ENCODE measurements around the gene LDLRAD4. TPM values are rescaled to one million over a fixed set of nuclear protein-coding genes. Genes with fewer than 3 reads are reported as not detected.

LDLRAD4 gene
- polyA plus RNA-seq, 1 of the 3 experiments (the other 2 are of a cell fraction) = 0.16 TPM

DNA sequence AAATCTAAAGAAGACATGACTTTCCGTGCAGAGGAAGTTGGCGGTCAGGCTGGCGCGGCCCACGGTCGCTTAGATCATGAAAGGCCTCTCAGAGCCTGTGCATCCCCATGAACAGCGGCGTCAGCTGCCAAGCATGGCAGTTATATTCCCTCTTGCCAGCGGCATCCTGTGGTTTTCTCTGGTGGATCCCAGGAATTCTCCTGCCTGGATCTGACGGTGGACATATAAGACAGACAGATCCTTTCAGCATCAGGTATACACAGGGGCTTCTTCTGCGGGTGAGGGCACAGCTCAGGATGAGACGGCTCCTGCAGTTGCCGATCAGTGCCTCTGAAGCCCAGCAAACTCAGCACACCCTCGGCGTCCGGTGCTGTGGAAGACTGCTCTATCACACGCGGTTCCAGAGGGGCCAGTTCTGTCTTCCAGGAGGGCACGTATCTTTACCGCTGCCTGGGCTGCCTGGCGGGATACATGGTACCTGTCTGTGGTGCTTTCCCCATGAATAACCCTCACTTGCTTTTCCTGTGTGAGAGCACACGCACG, 157.8 kb downstream of the LDLRAD4 start:
- Histone ChIP-seq H3K4me3 (ENCODE audit: low read depth in 2 of 2, low read length in 1 of 2) (no peak overlapping the region), H3K4me1 (ENCODE audit: control insufficient read depth in 1 of 2, insufficient read depth in 2 of 2, low read depth in 1 of 2, low read length in 1 of 2) (peaks cover 15 to 77% of the 10 kb centered on the region in 2 experiments), H3K9ac (no peak overlapping the region), H4K20me1 (ENCODE audit: insufficient read depth) (no peaks in the 10 kb centered on the region), H2AFZ (ENCODE audit: low read depth) (no peak overlapping the region), H3K36me3 (replicated peaks in 1 of 2; ENCODE audit: control insufficient read depth in 1 of 2, insufficient read depth in 2 of 2, low read length in 1 of 2) (no peaks in the 10 kb centered on the region), H3K4me2 (no peak overlapping the region), H3K27ac (ENCODE audit: low read depth in 2 of 2, low read length in 1 of 2) (no peak overlapping the region; a peak in 1 of 4 replicates), H3K9me2 (no peaks in the 10 kb centered on the region), H3K27me3 (ENCODE audit: insufficient read depth) (no peaks in the 10 kb centered on the region), H3F3A (replicated peaks; ENCODE audit: insufficient read depth) (peaks cover 13% of the 10 kb centered on the region), H3K9me3 (no peaks in the 10 kb centered on the region), H3K79me2 (ENCODE audit: insufficient read depth) (no peaks in the 10 kb centered on the region)
- WGBS (ENCODE audit: low lambda C conversion rate) = 95% methylated on average over 19 of the region's 23 CpGs
- POLR2A ChIA-PET = no interaction called here
- TF ChIP-seq TCF12 (IDR thresholded peaks at IDR 0.05) = no peak
- no peak for TF ChIP-seq POLR2AphosphoS5 (IDR thresholded peaks at IDR 0.05; ENCODE audit: low read depth, low read length)
- no peak for TF ChIP-seq RXRA (IDR thresholded peaks at IDR 0.05; ENCODE audit: borderline replicate concordance, low read depth)
- no peak for TF ChIP-seq FOXM1 (IDR thresholded peaks at IDR 0.05; ENCODE audit: low read depth)
- TF ChIP-seq GABPA (IDR thresholded peaks at IDR 0.05; ENCODE audit: low read depth) = no peak
- TF ChIP-seq EP300 (IDR thresholded peaks at IDR 0.05; ENCODE audit: borderline replicate concordance in 1 of 2, low read depth in 1 of 2, low read length in 1 of 2) = no peak
- no peak for TF ChIP-seq RFX5 (IDR thresholded peaks at IDR 0.05; ENCODE audit: low read length)
- TF ChIP-seq SMC3 (IDR thresholded peaks at IDR 0.05; ENCODE audit: low read depth, low read length) = no peak
- TF ChIP-seq, protein P1, sequence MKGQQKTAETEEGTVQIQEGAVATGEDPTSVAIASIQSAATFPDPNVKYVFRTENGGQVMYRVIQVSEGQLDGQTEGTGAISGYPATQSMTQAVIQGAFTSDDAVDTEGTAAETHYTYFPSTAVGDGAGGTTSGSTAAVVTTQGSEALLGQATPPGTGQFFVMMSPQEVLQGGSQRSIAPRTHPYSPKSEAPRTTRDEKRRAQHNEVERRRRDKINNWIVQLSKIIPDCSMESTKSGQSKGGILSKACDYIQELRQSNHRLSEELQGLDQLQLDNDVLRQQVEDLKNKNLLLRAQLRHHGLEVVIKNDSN (IDR thresholded peaks at IDR 0.05; ENCODE audit: borderline replicate concordance, low read depth) = no peak
- TF ChIP-seq TEAD4 (IDR thresholded peaks at IDR 0.05; ENCODE audit: borderline replicate concordance, insufficient read depth) = no peak
- TF ChIP-seq FOSL2 (IDR thresholded peaks at IDR 0.05; ENCODE audit: borderline replicate concordance, low read depth) = no peak
- TF ChIP-seq TAF1 (IDR thresholded peaks at IDR 0.05; ENCODE audit: borderline replicate concordance, low read depth, low read length) = no peak
- TF ChIP-seq GATA2 (CRISPR knock-in tag; IDR thresholded peaks at IDR 0.05) = no peak
- TF ChIP-seq, protein P2, sequence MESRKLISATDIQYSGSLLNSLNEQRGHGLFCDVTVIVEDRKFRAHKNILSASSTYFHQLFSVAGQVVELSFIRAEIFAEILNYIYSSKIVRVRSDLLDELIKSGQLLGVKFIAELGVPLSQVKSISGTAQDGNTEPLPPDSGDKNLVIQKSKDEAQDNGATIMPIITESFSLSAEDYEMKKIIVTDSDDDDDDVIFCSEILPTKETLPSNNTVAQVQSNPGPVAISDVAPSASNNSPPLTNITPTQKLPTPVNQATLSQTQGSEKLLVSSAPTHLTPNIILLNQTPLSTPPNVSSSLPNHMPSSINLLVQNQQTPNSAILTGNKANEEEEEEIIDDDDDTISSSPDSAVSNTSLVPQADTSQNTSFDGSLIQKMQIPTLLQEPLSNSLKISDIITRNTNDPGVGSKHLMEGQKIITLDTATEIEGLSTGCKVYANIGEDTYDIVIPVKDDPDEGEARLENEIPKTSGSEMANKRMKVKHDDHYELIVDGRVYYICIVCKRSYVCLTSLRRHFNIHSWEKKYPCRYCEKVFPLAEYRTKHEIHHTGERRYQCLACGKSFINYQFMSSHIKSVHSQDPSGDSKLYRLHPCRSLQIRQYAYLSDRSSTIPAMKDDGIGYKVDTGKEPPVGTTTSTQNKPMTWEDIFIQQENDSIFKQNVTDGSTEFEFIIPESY (IDR thresholded peaks at IDR 0.05; ENCODE audit: borderline replicate concordance, low read depth) = no peak
- TF ChIP-seq MEF2A (IDR thresholded peaks at IDR 0.05; ENCODE audit: borderline replicate concordance, low read depth) = no peak
- TF ChIP-seq NRF1 (IDR thresholded peaks at IDR 0.05; ENCODE audit: low read depth, low read length) = no peak
- TF ChIP-seq JUND (IDR thresholded peaks at IDR 0.05) = no peak
- no peak for TF ChIP-seq EZH2phosphoT487 (IDR thresholded peaks at IDR 0.05; ENCODE audit: borderline replicate concordance, low read depth)
- TF ChIP-seq, protein P3, sequence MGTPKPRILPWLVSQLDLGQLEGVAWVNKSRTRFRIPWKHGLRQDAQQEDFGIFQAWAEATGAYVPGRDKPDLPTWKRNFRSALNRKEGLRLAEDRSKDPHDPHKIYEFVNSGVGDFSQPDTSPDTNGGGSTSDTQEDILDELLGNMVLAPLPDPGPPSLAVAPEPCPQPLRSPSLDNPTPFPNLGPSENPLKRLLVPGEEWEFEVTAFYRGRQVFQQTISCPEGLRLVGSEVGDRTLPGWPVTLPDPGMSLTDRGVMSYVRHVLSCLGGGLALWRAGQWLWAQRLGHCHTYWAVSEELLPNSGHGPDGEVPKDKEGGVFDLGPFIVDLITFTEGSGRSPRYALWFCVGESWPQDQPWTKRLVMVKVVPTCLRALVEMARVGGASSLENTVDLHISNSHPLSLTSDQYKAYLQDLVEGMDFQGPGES (IDR thresholded peaks at IDR 0.05; ENCODE audit: low read depth, low read length) = no peak
- CTCF ChIA-PET = no interaction called here
- DNase-seq = no peak

Measured in SK-N-SH (cell line).